ENCODE data around the gene CNTNAP2.
A peak's percentile ranks its signal among the peaks of the same experiment; 100 is the strongest.

CNTNAP2 gene

DNA sequence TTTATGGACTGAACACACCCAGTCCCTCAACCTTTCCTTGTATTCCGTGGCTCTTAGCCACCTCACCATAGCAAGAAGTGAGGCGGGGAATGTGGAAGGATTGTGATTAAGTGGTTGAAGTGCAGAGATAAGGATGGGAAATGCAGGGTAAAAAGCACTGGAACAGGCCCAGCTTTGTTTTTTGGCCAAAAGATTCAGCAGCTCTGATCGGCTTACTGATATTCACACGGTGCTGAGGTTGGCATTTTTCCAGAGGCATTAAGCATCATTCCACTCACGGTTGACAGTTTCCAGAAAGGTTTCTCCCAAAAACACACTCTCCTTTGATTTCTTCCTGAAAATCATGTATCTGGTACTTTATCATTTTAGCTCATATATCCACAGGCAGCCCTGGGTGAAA, 544.2 kb downstream of the CNTNAP2 start:
- TF ChIP-seq, protein P1, sequence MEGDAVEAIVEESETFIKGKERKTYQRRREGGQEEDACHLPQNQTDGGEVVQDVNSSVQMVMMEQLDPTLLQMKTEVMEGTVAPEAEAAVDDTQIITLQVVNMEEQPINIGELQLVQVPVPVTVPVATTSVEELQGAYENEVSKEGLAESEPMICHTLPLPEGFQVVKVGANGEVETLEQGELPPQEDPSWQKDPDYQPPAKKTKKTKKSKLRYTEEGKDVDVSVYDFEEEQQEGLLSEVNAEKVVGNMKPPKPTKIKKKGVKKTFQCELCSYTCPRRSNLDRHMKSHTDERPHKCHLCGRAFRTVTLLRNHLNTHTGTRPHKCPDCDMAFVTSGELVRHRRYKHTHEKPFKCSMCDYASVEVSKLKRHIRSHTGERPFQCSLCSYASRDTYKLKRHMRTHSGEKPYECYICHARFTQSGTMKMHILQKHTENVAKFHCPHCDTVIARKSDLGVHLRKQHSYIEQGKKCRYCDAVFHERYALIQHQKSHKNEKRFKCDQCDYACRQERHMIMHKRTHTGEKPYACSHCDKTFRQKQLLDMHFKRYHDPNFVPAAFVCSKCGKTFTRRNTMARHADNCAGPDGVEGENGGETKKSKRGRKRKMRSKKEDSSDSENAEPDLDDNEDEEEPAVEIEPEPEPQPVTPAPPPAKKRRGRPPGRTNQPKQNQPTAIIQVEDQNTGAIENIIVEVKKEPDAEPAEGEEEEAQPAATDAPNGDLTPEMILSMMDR (conservative IDR thresholded peaks at IDR 0.05; ENCODE audit: low read depth, low read length), result no peak
- H3K4me3 ChIP-seq (ENCODE audit: low read depth, low read length), result no peak overlapping the region
- DNase-seq (ENCODE audit: low read depth), result peak; percentile 33

DNA sequence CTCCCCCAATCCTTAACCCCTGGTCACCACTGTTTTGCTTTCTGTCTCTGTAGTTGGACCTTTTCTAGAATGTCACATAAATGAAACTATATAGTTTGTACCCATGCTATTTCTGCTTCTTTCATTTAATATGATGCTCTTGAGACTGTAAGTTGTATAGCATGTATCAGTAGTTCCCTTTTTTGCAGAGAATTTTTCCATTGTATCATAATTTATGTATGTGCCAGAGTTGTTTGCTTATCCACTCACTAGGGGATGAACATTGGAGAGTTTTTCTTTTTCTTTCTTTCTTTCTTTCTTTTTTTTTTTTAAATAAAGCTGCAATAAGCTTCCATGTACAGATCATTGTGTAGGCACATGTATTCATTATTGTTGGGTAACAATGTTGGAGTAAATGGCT, 544.8 kb downstream of the CNTNAP2 start:
- DNase-seq (ENCODE audit: low read depth), result no peak
- TF ChIP-seq, protein P1 (conservative IDR thresholded peaks at IDR 0.05; ENCODE audit: low read depth, low read length), result no peak
- no peak overlapping the region for H3K4me3 ChIP-seq (ENCODE audit: low read depth, low read length)

DNA sequence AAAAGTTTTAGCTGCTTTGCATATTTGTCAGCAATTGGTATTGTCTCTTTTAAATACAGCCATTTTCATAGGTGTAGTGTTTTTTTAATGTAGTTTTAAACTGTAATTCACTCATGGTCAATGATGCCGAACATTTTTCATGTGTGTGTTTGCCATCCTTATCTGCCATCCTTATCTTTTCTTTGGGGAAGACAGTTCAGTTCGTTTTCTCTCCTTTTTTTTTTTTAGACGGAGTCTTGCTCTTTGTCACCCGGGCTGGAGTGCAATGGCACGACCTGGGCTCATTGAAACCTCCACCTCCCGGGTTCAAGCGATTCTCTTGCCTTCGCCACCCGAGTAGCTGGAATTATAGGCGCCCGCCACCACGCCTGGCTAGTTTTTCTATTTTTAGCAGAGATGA, 545.3 kb downstream of the CNTNAP2 start:
- TF ChIP-seq, protein P1 (conservative IDR thresholded peaks at IDR 0.05; ENCODE audit: low read depth, low read length), result no peak
- DNase-seq (ENCODE audit: low read depth), result no peak
- no peak overlapping the region for H3K4me3 ChIP-seq (ENCODE audit: low read depth, low read length)

DNA sequence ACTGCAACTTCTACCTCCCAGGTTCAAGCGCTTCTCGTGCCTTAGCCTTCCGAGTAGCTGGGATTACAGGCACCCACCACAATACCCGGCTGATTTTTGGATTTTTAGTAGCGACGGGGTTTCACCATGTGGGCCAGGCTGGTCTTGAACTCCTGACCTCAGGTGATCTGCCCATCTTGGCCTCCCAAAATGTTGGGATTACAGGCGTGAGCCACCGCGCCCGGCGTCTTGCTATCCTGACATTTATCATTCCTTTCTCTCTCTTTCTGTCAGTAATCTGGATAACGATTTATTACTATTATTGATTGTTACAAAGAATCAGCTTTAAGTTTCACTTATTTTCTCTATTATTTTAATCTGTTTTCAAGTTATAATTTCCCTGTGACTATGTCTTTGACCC, 548.4 kb downstream of the CNTNAP2 start:
- TF ChIP-seq, protein P1 (conservative IDR thresholded peaks at IDR 0.05; ENCODE audit: low read depth, low read length), result no peak
- no peak for DNase-seq (ENCODE audit: low read depth)
- no peak overlapping the region for H3K4me3 ChIP-seq (ENCODE audit: low read depth, low read length)

DNA sequence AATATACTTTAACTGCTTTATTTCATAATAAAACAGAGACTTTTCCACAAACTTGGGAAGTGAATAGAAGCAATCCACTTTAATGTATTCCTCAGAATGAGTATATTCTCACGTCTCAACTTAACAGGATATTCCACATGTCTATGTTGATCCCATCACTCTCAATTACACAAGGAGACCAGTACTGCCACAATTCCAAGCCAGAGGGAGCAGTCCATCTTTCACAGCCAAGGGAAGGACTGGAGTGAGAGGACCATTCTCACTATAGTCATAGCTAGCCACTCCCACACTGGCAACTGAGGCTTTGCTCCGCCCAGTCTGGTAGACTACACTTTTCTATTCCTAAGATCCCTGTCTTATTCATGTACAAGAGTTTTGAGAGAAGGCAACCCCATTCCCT, 553.9 kb downstream of the CNTNAP2 start:
- no peak for DNase-seq (ENCODE audit: low read depth)
- no peak overlapping the region for H3K4me3 ChIP-seq (ENCODE audit: low read depth, low read length)
- TF ChIP-seq, protein P1 (conservative IDR thresholded peaks at IDR 0.05; ENCODE audit: low read depth, low read length), result peak; percentile 2

DNA sequence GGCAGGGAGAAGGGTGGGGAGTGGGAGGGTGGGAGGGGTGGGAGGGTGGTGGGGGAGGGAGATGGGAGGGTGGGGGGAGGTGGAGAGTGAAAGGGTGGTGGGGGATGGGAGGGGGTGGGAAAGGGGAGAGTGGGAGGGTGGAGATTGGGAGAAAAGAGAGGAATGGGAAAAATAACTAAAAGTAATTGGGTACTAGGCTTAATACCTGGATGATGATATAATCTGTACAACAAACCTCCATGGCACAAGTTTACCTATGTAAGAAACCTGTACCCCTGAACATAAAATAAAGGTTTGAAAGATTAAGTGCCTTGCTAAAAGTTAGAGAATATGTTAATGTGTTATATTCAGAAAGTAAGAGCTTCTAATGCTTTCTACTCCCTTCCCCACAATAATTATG, 564.9 kb downstream of the CNTNAP2 start:
- TF ChIP-seq, protein P1 (conservative IDR thresholded peaks at IDR 0.05; ENCODE audit: low read depth, low read length), result no peak
- DNase-seq (ENCODE audit: low read depth), result no peak
- no peak overlapping the region for H3K4me3 ChIP-seq (ENCODE audit: low read depth, low read length)

DNA sequence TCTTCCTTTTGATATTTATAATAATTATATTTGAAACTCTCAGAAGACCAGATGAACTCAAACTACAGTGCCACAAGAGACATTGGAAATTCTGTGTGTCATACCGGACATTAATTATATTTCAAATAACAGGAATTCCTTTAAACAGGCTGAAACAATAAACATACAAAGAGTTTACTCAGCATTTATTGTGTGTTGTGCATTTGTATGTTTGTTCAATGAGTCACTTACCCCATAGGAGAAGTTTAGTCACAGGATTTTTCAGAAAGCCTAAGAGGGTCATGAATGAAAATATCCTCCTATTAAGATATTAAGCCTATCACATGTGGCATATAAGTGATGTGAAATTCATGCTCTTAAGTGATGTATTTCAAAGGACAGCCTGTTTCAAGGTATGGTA, 566.8 kb downstream of the CNTNAP2 start:
- TF ChIP-seq, protein P1 (conservative IDR thresholded peaks at IDR 0.05; ENCODE audit: low read depth, low read length), result no peak
- DNase-seq (ENCODE audit: low read depth), result peak; percentile 85
- no peak overlapping the region for H3K4me3 ChIP-seq (ENCODE audit: low read depth, low read length)

All from choroid plexus epithelial cell (primary cell).